Measurements from ENCODE around the gene ENC1. TPM values are rescaled to one million over a fixed set of nuclear protein-coding genes. Genes with fewer than 3 reads are reported as not detected.

ENC1 gene
- total RNA-seq, 1 experiment from 2014 or later = 24.5 TPM

- ATAC-seq (no peak), DNase-seq (no peak)
- no TSS peak for BruUV-seq (replicated peaks)
- Histone ChIP-seq H4K20me1 (ENCODE audit: low read length) (no peaks in the 10 kb centered on the region), H3K27ac (ENCODE audit: low read length) (no peak overlapping the region), H3K4me1 (ENCODE audit: insufficient read depth, low read length) (peaks cover 4% of the 10 kb centered on the region; the same call in 1 of the 2 replicates), H3K9me2 (replicated peaks; ENCODE audit: low read length) (no peaks in the 10 kb centered on the region), H3F3A (ENCODE audit: low read length, unreplicated experiment) (no peaks in the 10 kb centered on the region), H3K27me3 (ENCODE audit: low read length) (no peaks in the 10 kb centered on the region), H3K4me2 (ENCODE audit: low read length) (no peak overlapping the region), H3K4me3 (ENCODE audit: low read length) (no peak overlapping the region), H3K9me3 (ENCODE audit: low read length) (no peaks in the 10 kb centered on the region), H2AFZ (ENCODE audit: low read length) (no peak overlapping the region), H3K79me2 (ENCODE audit: low read length) (no peaks in the 10 kb centered on the region), H3K9ac (ENCODE audit: low read length) (no peak overlapping the region), H3K36me3 (ENCODE audit: low read depth, low read length) (no peaks in the 10 kb centered on the region)
- TF ChIP-seq, protein P1, sequence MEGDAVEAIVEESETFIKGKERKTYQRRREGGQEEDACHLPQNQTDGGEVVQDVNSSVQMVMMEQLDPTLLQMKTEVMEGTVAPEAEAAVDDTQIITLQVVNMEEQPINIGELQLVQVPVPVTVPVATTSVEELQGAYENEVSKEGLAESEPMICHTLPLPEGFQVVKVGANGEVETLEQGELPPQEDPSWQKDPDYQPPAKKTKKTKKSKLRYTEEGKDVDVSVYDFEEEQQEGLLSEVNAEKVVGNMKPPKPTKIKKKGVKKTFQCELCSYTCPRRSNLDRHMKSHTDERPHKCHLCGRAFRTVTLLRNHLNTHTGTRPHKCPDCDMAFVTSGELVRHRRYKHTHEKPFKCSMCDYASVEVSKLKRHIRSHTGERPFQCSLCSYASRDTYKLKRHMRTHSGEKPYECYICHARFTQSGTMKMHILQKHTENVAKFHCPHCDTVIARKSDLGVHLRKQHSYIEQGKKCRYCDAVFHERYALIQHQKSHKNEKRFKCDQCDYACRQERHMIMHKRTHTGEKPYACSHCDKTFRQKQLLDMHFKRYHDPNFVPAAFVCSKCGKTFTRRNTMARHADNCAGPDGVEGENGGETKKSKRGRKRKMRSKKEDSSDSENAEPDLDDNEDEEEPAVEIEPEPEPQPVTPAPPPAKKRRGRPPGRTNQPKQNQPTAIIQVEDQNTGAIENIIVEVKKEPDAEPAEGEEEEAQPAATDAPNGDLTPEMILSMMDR (conservative IDR thresholded peaks at IDR 0.05; ENCODE audit: low read depth, low read length) = no peak
- no peak for TF ChIP-seq EZH2 (IDR thresholded peaks at IDR 0.05; ENCODE audit: low read length, unreplicated experiment)
- TF ChIP-seq EZH2phosphoT487 (IDR thresholded peaks at IDR 0.05; ENCODE audit: borderline replicate concordance, low read length) = no peak
- CTCF ChIA-PET = no interaction called here
- POLR2A ChIA-PET (ENCODE audit: unreplicated experiment) = interaction anchor here (0.5 kb wide), 1 partner anchor 709 kb away, joined by 3 read pairs; no protein-coding TSS in a partner anchor
- intact Hi-C loops (cut with micrococcal nuclease) = no loop called here
Measured at GRCh38 chr5:74653991-74654390, 13.5 kb upstream of the ENC1 start.

DNA sequence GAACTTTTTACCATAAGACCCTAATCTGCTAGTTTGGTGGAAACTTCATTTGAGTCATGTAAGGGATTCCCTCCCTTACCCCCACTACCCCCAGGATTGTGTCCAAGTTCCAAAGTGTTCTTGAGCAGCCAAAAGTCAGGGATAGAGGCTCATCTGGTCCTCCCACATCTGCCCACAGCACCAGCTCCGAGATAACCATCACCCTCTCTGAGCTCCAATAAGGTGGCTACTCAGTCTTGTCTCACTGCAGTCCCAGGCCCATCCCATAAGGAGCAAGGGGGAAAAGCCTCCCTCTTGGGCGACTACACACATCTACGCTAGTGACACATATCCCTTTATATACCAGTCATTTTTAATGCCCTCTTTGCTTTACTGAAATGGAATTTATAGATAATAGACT is 12.0 kb upstream of the ENC1 start:
- DNase-seq = no peak
- H3K9ac ChIP-seq (ENCODE audit: low read length) = no peak overlapping the region
- no peak for TF ChIP-seq EZH2phosphoT487 (IDR thresholded peaks at IDR 0.05; ENCODE audit: borderline replicate concordance, low read length)
- TF ChIP-seq, protein P1 (conservative IDR thresholded peaks at IDR 0.05; ENCODE audit: low read depth, low read length) = no peak
- TF ChIP-seq EZH2 (IDR thresholded peaks at IDR 0.05; ENCODE audit: low read length, unreplicated experiment) = no peak
- no peaks in the 10 kb centered on the region for H3K9me2 ChIP-seq (replicated peaks; ENCODE audit: low read length)
- no peaks in the 10 kb centered on the region for H3F3A ChIP-seq (ENCODE audit: low read length, unreplicated experiment)
- H4K20me1 ChIP-seq (ENCODE audit: low read length) = no peaks in the 10 kb centered on the region
- H3K79me2 ChIP-seq (ENCODE audit: low read length) = no peaks in the 10 kb centered on the region
- POLR2A ChIA-PET (ENCODE audit: unreplicated experiment) = no interaction called here
- H3K36me3 ChIP-seq (ENCODE audit: low read depth, low read length) = no peaks in the 10 kb centered on the region
- H3K27me3 ChIP-seq (ENCODE audit: low read length) = no peaks in the 10 kb centered on the region
- intact Hi-C loops (cut with micrococcal nuclease) = no loop called here
- no peak overlapping the region for H3K4me3 ChIP-seq (ENCODE audit: low read length)
- CTCF ChIA-PET = no interaction called here
- no peak for ATAC-seq
- no TSS peak for BruUV-seq (replicated peaks)
- H3K4me2 ChIP-seq (ENCODE audit: low read length) = no peak overlapping the region
- peaks cover 12% of the 10 kb centered on the region for H3K4me1 ChIP-seq (ENCODE audit: insufficient read depth, low read length)
- H3K27ac ChIP-seq (ENCODE audit: low read length) = no peak overlapping the region
- H2AFZ ChIP-seq (ENCODE audit: low read length) = no peak overlapping the region
- H3K9me3 ChIP-seq (ENCODE audit: low read length) = no peaks in the 10 kb centered on the region

GRCh38 chr5:74651710-74652109 is 11.2 kb upstream of the ENC1 start:
- Histone ChIP-seq H3K79me2 (ENCODE audit: low read length) (no peaks in the 10 kb centered on the region), H3K27me3 (ENCODE audit: low read length) (no peaks in the 10 kb centered on the region), H3K4me1 (ENCODE audit: insufficient read depth, low read length) (peaks cover 18% of the 10 kb centered on the region), H4K20me1 (ENCODE audit: low read length) (no peaks in the 10 kb centered on the region), H3K36me3 (ENCODE audit: low read depth, low read length) (no peaks in the 10 kb centered on the region), H3K9me2 (replicated peaks; ENCODE audit: low read length) (no peaks in the 10 kb centered on the region), H3K4me2 (ENCODE audit: low read length) (no peak overlapping the region), H3K27ac (ENCODE audit: low read length) (no peak overlapping the region), H3K9me3 (ENCODE audit: low read length) (no peaks in the 10 kb centered on the region), H3F3A (ENCODE audit: low read length, unreplicated experiment) (no peaks in the 10 kb centered on the region), H3K4me3 (ENCODE audit: low read length) (no peak overlapping the region), H2AFZ (ENCODE audit: low read length) (no peak overlapping the region), H3K9ac (ENCODE audit: low read length) (no peak overlapping the region)
- intact Hi-C loops (cut with micrococcal nuclease) = no loop called here
- ATAC-seq (no peak), DNase-seq (no peak)
- ChIA-PET POLR2A (ENCODE audit: unreplicated experiment) (no interaction called here), CTCF (no interaction called here)
- TF ChIP-seq, protein P1 (conservative IDR thresholded peaks at IDR 0.05; ENCODE audit: low read depth, low read length) = no peak
- TF ChIP-seq EZH2phosphoT487 (IDR thresholded peaks at IDR 0.05; ENCODE audit: borderline replicate concordance, low read length) = no peak
- no peak for TF ChIP-seq EZH2 (IDR thresholded peaks at IDR 0.05; ENCODE audit: low read length, unreplicated experiment)
- BruUV-seq (replicated peaks) = no TSS peak
